A673 (cell line): Measurements from ENCODE around the gene HYPK. TPM values are rescaled to one million over a fixed set of nuclear protein-coding genes. Genes with fewer than 3 reads are reported as not detected.
"Not testable (repeated sequence)": the region's sequence is repeated elsewhere in the genome, so short reads cannot be mapped to it uniquely, and the experiment has no call there.

Source experiments
- BruUV-seq: library from RNA; stranded (reverse); fragments of 400-500 nt; replicated peaks from 2 replicates; lab custom pipeline; 2021; lab: Mats Ljungman, UMichigan
- CTCF ChIA-PET: fragments of 300-600 bp; sonication (Branson Sonifier 250); formaldehyde crosslinking; loops from one replicate; lab custom pipeline; 2022; ENCODE audit warnings: antibody characterized with exemption; lab: Charles Lee
- POLR2A ChIA-PET: fragments of 300-600 bp; sonication (Branson Sonifier 250); formaldehyde crosslinking; loops from one replicate; lab custom pipeline; 2022; ENCODE audit warnings: antibody characterized with exemption; ENCODE audit not compliant: low non-redundant PET; lab: Charles Lee
- DNase-seq: peaks from one replicate; pipeline ENCODE4 v3.0.0-alpha.2; 2015; ENCODE audit warnings: low spot score
- H3K27ac ChIP-seq: fragments of 200-600 bp; sonication (generic); 2 replicates; pipeline ENCODE4 v1.5.1; 2016; ENCODE audit warnings: mixed run types, low read depth, mild to moderate bottlenecking, mixed read lengths, antibody characterized with exemption, low read length; ENCODE audit not compliant: poor library complexity, severe bottlenecking
- H3K27me3 ChIP-seq: fragments of 200-600 bp; sonication (generic); replicated peaks from 2 replicates; pipeline ENCODE4 v1.6.1; 2017; ENCODE audit warnings: mixed run types, low read depth, mild to moderate bottlenecking, mixed read lengths, antibody characterized with exemption, low read length; ENCODE audit not compliant: insufficient read depth, poor library complexity
- H3K36me3 ChIP-seq: fragments of 200-600 bp; sonication (generic); 2 replicates; pipeline ENCODE4 v1.6.1; 2016; ENCODE audit warnings: mixed run types, mild to moderate bottlenecking, mixed read lengths, antibody characterized with exemption, low read length; ENCODE audit not compliant: insufficient read depth, poor library complexity, severe bottlenecking
- H3K4me1 ChIP-seq: fragments of 200-600 bp; sonication (generic); 2 replicates; pipeline ENCODE4 v1.6.1; 2017; ENCODE audit warnings: mixed run types, mild to moderate bottlenecking, mixed read lengths, antibody characterized with exemption, low read length; ENCODE audit not compliant: insufficient read depth, poor library complexity, severe bottlenecking
- H3K4me3 ChIP-seq: fragments of 200-600 bp; sonication (generic); 2 replicates; pipeline ENCODE4 v1.5.1; 2016; ENCODE audit warnings: low read depth, mixed run types, mild to moderate bottlenecking, mixed read lengths, low read length; ENCODE audit not compliant: poor library complexity, severe bottlenecking
- H3K9me3 ChIP-seq: fragments of 200-600 bp; sonication (generic); 2 replicates; pipeline ENCODE4 v1.6.1; 2016; ENCODE audit warnings: mixed run types, low read depth, mild to moderate bottlenecking, mixed read lengths, antibody characterized with exemption, low read length; ENCODE audit not compliant: poor library complexity, severe bottlenecking
- EZH2 ChIP-seq: fragments of 200-600 bp; sonication (generic); IDR thresholded peaks from 2 replicates; pipeline ENCODE4 v1.6.1; 2017; ENCODE audit warnings: borderline replicate concordance, low read depth, mild to moderate bottlenecking, mixed read lengths, antibody characterized with exemption, low read length; ENCODE audit not compliant: poor library complexity, severe bottlenecking
- intact Hi-C: fragments of 100-400 bp; cut with micrococcal nuclease; formaldehyde crosslinking; loops from one replicate; pipeline ENCODE4 v1.10.0; 2022; ENCODE audit not compliant: unreplicated experiment
- total RNA-seq: library from RNA; stranded (reverse); gene quantifications from 2 replicates; pipeline ENCODE4 v1.2.3, GENCODE V29; 2021
- TF ChIP-seq, protein P1 (sequence below): fragments of 300-800, 200-600 bp; sonication (generic); conservative IDR thresholded peaks from 2 replicates; pipeline ENCODE4 v1.5.1; 2017; ENCODE audit warnings: low read depth, mild to moderate bottlenecking, antibody characterized with exemption, low read length, moderate library complexity, mixed read lengths

HYPK gene
- total RNA-seq, 1 experiment from 2014 or later: 34.9 TPM

DNA sequence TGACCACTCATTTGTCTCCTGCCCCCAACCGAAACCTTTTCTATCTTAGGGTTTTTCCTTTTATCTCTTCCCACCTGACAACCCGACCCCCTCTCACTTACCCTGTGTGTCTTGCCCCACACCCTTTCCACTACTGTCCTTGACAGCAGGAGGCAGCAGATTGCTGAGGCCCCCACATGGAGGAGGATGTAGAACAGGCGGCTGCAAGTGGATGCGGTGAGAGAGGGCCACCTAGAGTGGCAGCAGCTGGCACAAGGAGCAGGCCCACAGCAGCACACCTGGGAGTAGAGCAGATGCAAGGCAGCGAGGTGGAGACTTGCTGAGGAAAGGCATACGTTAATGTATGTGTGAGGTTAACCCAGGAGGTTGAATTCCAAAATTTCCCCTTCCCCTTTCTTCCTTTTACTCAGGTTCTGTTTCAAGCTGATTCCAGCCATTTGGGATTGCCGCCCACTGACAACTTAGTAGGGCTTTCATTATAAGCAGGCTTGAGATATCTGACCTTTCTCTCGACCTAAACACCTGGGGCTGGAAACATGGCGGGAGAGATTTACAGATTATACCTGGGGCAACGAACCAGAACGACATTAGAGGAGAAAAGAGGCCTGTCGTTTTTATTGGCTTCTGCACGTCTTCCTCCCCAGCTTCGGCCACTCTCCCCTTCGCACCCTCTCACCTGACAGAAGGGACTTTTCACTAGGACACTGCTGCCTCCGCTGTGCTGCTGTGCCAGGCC lies 1.0 kb upstream of the HYPK start:
- Histone ChIP-seq H3K9me3 (no peaks in the 10 kb centered on the region), H3K27me3 (no peaks in the 10 kb centered on the region), H3K4me1 (no peaks in the 10 kb centered on the region), H3K4me3 (no peak overlapping the region), H3K27ac (peak overlapping the region; percentile 67), H3K36me3 (peaks cover 53% of the 10 kb centered on the region)
- DNase-seq: no peak
- intact Hi-C loops: no loop called here
- BruUV-seq: no TSS peak
- POLR2A ChIA-PET: no interaction called here
- TF ChIP-seq EZH2: no peak
- TF ChIP-seq, protein P1, sequence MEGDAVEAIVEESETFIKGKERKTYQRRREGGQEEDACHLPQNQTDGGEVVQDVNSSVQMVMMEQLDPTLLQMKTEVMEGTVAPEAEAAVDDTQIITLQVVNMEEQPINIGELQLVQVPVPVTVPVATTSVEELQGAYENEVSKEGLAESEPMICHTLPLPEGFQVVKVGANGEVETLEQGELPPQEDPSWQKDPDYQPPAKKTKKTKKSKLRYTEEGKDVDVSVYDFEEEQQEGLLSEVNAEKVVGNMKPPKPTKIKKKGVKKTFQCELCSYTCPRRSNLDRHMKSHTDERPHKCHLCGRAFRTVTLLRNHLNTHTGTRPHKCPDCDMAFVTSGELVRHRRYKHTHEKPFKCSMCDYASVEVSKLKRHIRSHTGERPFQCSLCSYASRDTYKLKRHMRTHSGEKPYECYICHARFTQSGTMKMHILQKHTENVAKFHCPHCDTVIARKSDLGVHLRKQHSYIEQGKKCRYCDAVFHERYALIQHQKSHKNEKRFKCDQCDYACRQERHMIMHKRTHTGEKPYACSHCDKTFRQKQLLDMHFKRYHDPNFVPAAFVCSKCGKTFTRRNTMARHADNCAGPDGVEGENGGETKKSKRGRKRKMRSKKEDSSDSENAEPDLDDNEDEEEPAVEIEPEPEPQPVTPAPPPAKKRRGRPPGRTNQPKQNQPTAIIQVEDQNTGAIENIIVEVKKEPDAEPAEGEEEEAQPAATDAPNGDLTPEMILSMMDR: no peak
- CTCF ChIA-PET: no interaction called here

DNA sequence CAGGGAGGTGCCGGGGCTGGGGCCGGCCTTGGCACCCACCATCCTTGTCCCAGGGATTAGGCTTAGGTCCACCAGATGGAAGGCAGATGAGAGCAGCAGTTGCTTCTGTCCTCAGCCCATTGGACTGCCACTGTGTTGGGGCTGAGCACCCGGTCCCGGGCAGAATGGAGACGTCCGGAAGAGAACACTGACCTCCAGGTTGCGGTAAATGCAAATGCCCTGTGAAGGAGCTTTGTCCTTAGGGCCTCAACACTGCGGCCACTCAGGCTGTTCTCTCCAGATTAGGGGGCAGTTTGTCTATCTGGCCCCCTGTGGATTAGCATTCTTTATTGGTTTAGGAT lies 484 bp upstream of the HYPK start, which contains the start of gene SERINC4:
TSS of gene SERINC4 (minus strand) at position 276 of the 341 bp plus-strand sequence. CDS start at position 42, 234 bp downstream.
- intact Hi-C loops: no loop called here
- no peaks in the 10 kb centered on the region for H3K9me3 ChIP-seq
- no peak for TF ChIP-seq EZH2
- TF ChIP-seq, protein P1: no peak
- H3K4me1 ChIP-seq: no peaks in the 10 kb centered on the region
- peak within 1 kb of the TSS; percentile 82 for H3K4me3 ChIP-seq
- CTCF ChIA-PET: interaction anchor here (1.0 kb wide), 1 partner anchor 25 kb away, joined by 3 read pairs; the partner anchor contains the start of gene MFAP1
- peak within 1 kb of the TSS; percentile 67 for H3K27ac ChIP-seq
- H3K36me3 ChIP-seq: peaks cover 53% of the 10 kb centered on the region
- no TSS peak for BruUV-seq
- DNase-seq: no peak
- no peaks in the 10 kb centered on the region for H3K27me3 ChIP-seq
- POLR2A ChIA-PET: interaction anchor here (0.8 kb wide), 1 partner anchor 11 kb away, joined by 3 read pairs; no protein-coding TSS in a partner anchor

DNA sequence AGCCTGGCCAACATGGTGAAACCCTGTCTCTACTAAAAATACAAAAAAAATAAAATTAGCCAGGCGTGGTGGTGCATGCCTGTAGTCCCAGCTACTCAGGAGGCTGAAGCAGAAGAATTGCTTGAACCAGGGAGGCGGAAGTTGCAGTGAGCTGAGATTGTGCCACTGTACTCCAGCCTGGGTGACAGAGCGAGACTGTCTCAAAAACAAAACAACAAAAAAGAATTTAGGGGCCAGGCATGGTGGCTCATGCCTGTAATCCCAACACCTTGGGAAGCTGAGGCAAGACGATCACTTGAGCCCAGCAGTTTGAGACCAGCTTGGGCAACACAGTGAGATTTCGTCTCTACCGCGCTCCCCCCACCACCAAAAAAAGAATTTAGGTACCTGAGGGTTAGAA lies 2.3 kb downstream of the HYPK start:
- not testable (repeated sequence) for BruUV-seq, H3K27ac ChIP-seq
- H3K36me3 ChIP-seq: peaks cover 56% of the 10 kb centered on the region

More for the DNA sequence above, 2.3 kb downstream of the HYPK start:
- H3K4me3 ChIP-seq, H3K4me1 ChIP-seq, CTCF ChIA-PET, POLR2A ChIA-PET, H3K9me3 ChIP-seq, intact Hi-C loops, H3K27me3 ChIP-seq, DNase-seq: not testable (repeated sequence)
